HepG2 (cell line): ENCODE data around the gene GLIS2. TPM values are rescaled to one million over a fixed set of nuclear protein-coding genes. Genes with fewer than 3 reads are reported as not detected.

Experiments used
- ATAC-seq: fragments of 200-7000 bp; cut with Tn5 transposase; 3 replicates; pipeline ENCODE4 v1.9.1; 2020; ENCODE audit warnings: mild to moderate bottlenecking, moderate library complexity
- BruUV-seq: library from RNA; stranded (reverse); fragments of 400-500 nt; replicated peaks from 2 replicates; lab custom pipeline; 2021; lab: Mats Ljungman, UMichigan
- CTCF ChIA-PET: fragments of 300-600 bp; formaldehyde crosslinking; extraction: SDS; loops from one replicate; lab custom pipeline; 2021; ENCODE audit warnings: low total read pairs, inconsistent platforms, low intra/inter-chr PET ratio; lab: Yijun Ruan, JAX
- POLR2A ChIA-PET: fragments of 350-600 bp; sonication (Branson Sonifier 250); formaldehyde crosslinking; loops from one replicate; lab custom pipeline; 2020; ENCODE audit warnings: antibody characterized with exemption, inconsistent platforms; lab: Yijun Ruan, JAX
- DNase-seq: peaks from one replicate; pipeline ENCODE4 v3.0.0-alpha.2; 2015; ENCODE audit warnings: low spot score
- FAIRE-seq: peaks from 3 replicates; lab custom pipeline; 2011; peaks lifted over from hg19 to GRCh38; lab: Jason Lieb, UNC
- H2AFZ ChIP-seq: one replicate; pipeline ENCODE4 v1.6.1; 2011; ENCODE audit warnings: low read length, inconsistent platforms
- H3K27ac ChIP-seq: fragments of 300-600 bp; 3 replicates; pipeline ENCODE4 v1.8.0; 2011; ENCODE audit warnings: mixed run types, mild to moderate bottlenecking, mixed read lengths, low read length, inconsistent platforms; ENCODE audit not compliant: insufficient read depth; ENCODE audit errors: extremely low read length
- H3K27me3 ChIP-seq, 2 experiments: fragments of 200-600 bp in 1 of 2; 2 replicates in 1 of 2; 3 replicates in 1 of 2; pipeline versions ENCODE4 v1.6.0 to v1.8.0; 2011; ENCODE audit warnings: low read length in 2 of 2, mild to moderate bottlenecking in 2 of 2, moderate library complexity in 2 of 2, inconsistent platforms in 1 of 2; ENCODE audit not compliant: insufficient read depth in 2 of 2, control insufficient read depth in 1 of 2
- H3K36me3 ChIP-seq, 2 experiments: fragments of 200-600 bp in 1 of 2; replicated peaks in 1 of 2; 2 replicates in 1 of 2; 3 replicates in 1 of 2; pipeline versions ENCODE4 v1.5.1 to v1.8.0; 2011; ENCODE audit warnings: low read length in 2 of 2, inconsistent platforms in 1 of 2; ENCODE audit not compliant: insufficient read depth in 2 of 2, control insufficient read depth in 1 of 2
- H3K4me1 ChIP-seq: 2 replicates; pipeline ENCODE4 v1.5.1; 2012; ENCODE audit warnings: low read length, inconsistent platforms; ENCODE audit not compliant: insufficient read depth
- H3K4me2 ChIP-seq: 2 replicates; pipeline ENCODE4 v1.6.0; 2011; ENCODE audit warnings: low read depth, low read length, inconsistent platforms
- H3K4me3 ChIP-seq, 3 experiments: fragments of 200-600 bp in 1 of 3; sonication (generic), shearing (Covaris generic) in 1 of 3; replicated peaks in 1 of 3; 2 replicates each; pipeline ENCODE4 v1.5.1; 2011 to 2016; ENCODE audit warnings: low read length in 3 of 3, inconsistent platforms in 2 of 3, low read depth in 2 of 3, mild to moderate bottlenecking in 2 of 3, control low read depth in 1 of 3, mixed read lengths in 1 of 3; ENCODE audit not compliant: insufficient read depth in 1 of 3
- H3K79me2 ChIP-seq: one replicate; pipeline ENCODE4 v1.6.1; 2011; ENCODE audit warnings: low read length, inconsistent platforms; ENCODE audit not compliant: insufficient read depth
- H3K9ac ChIP-seq: 2 replicates; pipeline ENCODE4 v1.6.0; 2011; ENCODE audit warnings: mild to moderate bottlenecking, low read depth, low read length, inconsistent platforms; ENCODE audit not compliant: insufficient read depth
- H3K9me3 ChIP-seq: 2 replicates; pipeline ENCODE4 v1.5.1; 2012; ENCODE audit warnings: mild to moderate bottlenecking, low read length
- H4K20me1 ChIP-seq: 2 replicates; pipeline ENCODE4 v1.6.0; 2011; ENCODE audit warnings: inconsistent platforms, mild to moderate bottlenecking, low read length, moderate library complexity; ENCODE audit not compliant: insufficient read depth
- ARID2 ChIP-seq: sonication (generic); formaldehyde crosslinking; IDR thresholded peaks from 2 replicates; pipeline ENCODE4 v1.8.1; 2022; ENCODE audit warnings: mild to moderate bottlenecking, missing genetic modification reagents, borderline replicate concordance
- DBP ChIP-seq: sonication (generic); formaldehyde crosslinking; IDR thresholded peaks from 2 replicates; pipeline ENCODE4 v1.4.0; 2020; ENCODE audit warnings: missing genetic modification reagents; ENCODE audit errors: not compliant biosample characterization
- GATA4 ChIP-seq: sonication (generic); IDR thresholded peaks from 2 replicates; pipeline ENCODE4 v1.6.1; 2016; ENCODE audit warnings: antibody characterized with exemption, low read depth, borderline replicate concordance
- KDM6A ChIP-seq: IDR thresholded peaks from 2 replicates; pipeline ENCODE4 v1.6.1; 2016; ENCODE audit warnings: low read depth
- KMT2A ChIP-seq: sonication (generic); formaldehyde crosslinking; IDR thresholded peaks from 2 replicates; pipeline ENCODE4 v1.4.0; 2020; ENCODE audit warnings: missing genetic modification reagents
- MAX ChIP-seq: IDR thresholded peaks from 2 replicates; pipeline ENCODE4 v1.6.1; 2012; ENCODE audit warnings: inconsistent platforms
- MXD4 ChIP-seq: IDR thresholded peaks from 2 replicates; pipeline ENCODE4 v1.6.1; 2016; ENCODE audit warnings: mild to moderate bottlenecking, missing biosample characterization, missing genetic modification reagents
- NR2C2 ChIP-seq: sonication (generic); formaldehyde crosslinking; IDR thresholded peaks from 2 replicates; pipeline ENCODE4 v1.4.0; 2020; ENCODE audit warnings: missing genetic modification reagents, mild to moderate bottlenecking, moderate library complexity, borderline replicate concordance
- POGK ChIP-seq: sonication (generic); formaldehyde crosslinking; conservative IDR thresholded peaks from 2 replicates; pipeline ENCODE4 v1.8.0; 2022; ENCODE audit warnings: mild to moderate bottlenecking, moderate library complexity, missing genetic modification reagents
- RXRB ChIP-seq: IDR thresholded peaks from 2 replicates; pipeline ENCODE4 v1.6.1; 2016; ENCODE audit warnings: borderline replicate concordance, missing genetic modification reagents, missing compliant biosample characterization
- SRSF1 ChIP-seq: fragments of 200-400 bp; formaldehyde crosslinking; optimal IDR thresholded peaks from 2 replicates; pipeline ENCODE3; 2017; ENCODE audit warnings: mild to moderate bottlenecking, low read depth, low read length, moderate library complexity
- THAP8 ChIP-seq: sonication (generic); formaldehyde crosslinking; IDR thresholded peaks from 2 replicates; pipeline ENCODE4 v1.5.1; 2020; ENCODE audit warnings: missing genetic modification reagents, mild to moderate bottlenecking, borderline replicate concordance
- ZNF296 ChIP-seq: sonication (generic); formaldehyde crosslinking; conservative IDR thresholded peaks from 2 replicates; pipeline ENCODE4 v1.5.0; 2020; ENCODE audit warnings: mild to moderate bottlenecking, missing genetic modification reagents
- ZNF329 ChIP-seq: sonication (generic); formaldehyde crosslinking; IDR thresholded peaks from 2 replicates; pipeline ENCODE4 v1.9.0; 2021; ENCODE audit warnings: low read depth, mild to moderate bottlenecking, missing genetic modification reagents
- ZNF720 ChIP-seq: sonication (generic); formaldehyde crosslinking; IDR thresholded peaks from 2 replicates; pipeline ENCODE4 v1.4.0; 2020; ENCODE audit warnings: missing genetic modification reagents
- ZNF773 ChIP-seq: sonication (generic); formaldehyde crosslinking; IDR thresholded peaks from 2 replicates; pipeline ENCODE4 v1.4.0; 2020; ENCODE audit warnings: missing genetic modification reagents, borderline replicate concordance
- ZSCAN22 ChIP-seq: sonication (generic); formaldehyde crosslinking; IDR thresholded peaks from 2 replicates; pipeline ENCODE4 v1.4.0; 2020; ENCODE audit warnings: mild to moderate bottlenecking, missing genetic modification reagents
- WGBS: methylation state at CpG from one replicate; pipeline ENCODE4 v1.1.6; 2017; ENCODE audit warnings: low lambda C conversion rate; 5-methylcytosine and 5-hydroxymethylcytosine counted together
- in situ Hi-C: cut with HindIII; loops from 2 replicates; pipeline ENCODE4 v1.10.0; 2017; ENCODE audit warnings: low pct_unique_long_range_greater_than_20kb; ENCODE audit not compliant: extremely low pct_ligation_motif_present
- intact Hi-C: fragments of 100-400 bp; cut with micrococcal nuclease; formaldehyde crosslinking; loops from one replicate; pipeline ENCODE4 v1.10.0; 2022; ENCODE audit not compliant: unreplicated experiment
- polyA plus RNA-seq, 8 experiments: library from polyadenylated mRNA; depleted of rRNA in 3 of 8; stranded (reverse) in 7 of 8; unstranded in 1 of 8; fragments of >200 nt; fragmentation: Illumina TruSeq in 4 of 8; extraction: Trizol in 4 of 8; gene quantifications; 2 replicates each; pipeline versions ENCODE4 v1.2.1 to v1.2.3, GENCODE V29; 2011 to 2016; ENCODE audit warnings: low read depth in 4 of 8, missing spikeins in 1 of 8, mixed read lengths in 1 of 8; ENCODE audit not compliant: insufficient read depth in 1 of 8
- total RNA-seq, 5 experiments: library from RNA; depleted of rRNA; stranded (reverse); fragments of >200 nt; fragmentation: Illumina TruSeq; extraction: Trizol; gene quantifications; 2 replicates each; pipeline ENCODE4 v1.2.3, GENCODE V29; 2016; ENCODE audit warnings: low read depth in 1 of 5

Gene GLIS2
- total and polyA plus RNA-seq, 2 of the 13 experiments (the other 11 are each of a cell fraction or from before 2014, with no cell fraction given), result 0.28 to 0.29 TPM

- Histone ChIP-seq H4K20me1 (no peaks in the 10 kb centered on the region), H2AFZ (no peak overlapping the region), H3K9ac (peak overlapping the region; percentile 85), H3K27ac (peak overlapping the region; percentile 90), H3K4me1 (peaks cover 34% of the 10 kb centered on the region), H3K9me3 (no peaks in the 10 kb centered on the region), H3K79me2 (peaks cover 40% of the 10 kb centered on the region), H3K36me3 (no peaks in the 10 kb centered on the region), H3K4me2 (peak overlapping the region; percentile 87), H3K4me3 (peak overlapping the region; percentile 76 to 88 (median 87)), H3K27me3 (no peaks in the 10 kb centered on the region; a peak in 1 of 5 replicates)
- peak; percentile 48 for FAIRE-seq
- WGBS, result 2% methylated on average over 13 of the region's 72 CpGs
- peak; percentile 91 for DNase-seq
- intact Hi-C loops, result loop anchor here (5.0 kb wide), 1 partner anchor 36 kb away; no protein-coding TSS in a partner anchor
- ChIA-PET CTCF (no interaction called here), POLR2A (interaction anchor here (0.6 to 5.4 kb wide), 17 partner anchors 10 to 345 kb away, joined by 3 to 50 read pairs (median 5); partner anchors contain the start of genes GLIS2, PAM16 and VASN)
- BruUV-seq, result TSS peak; percentile 67
- peak; percentile 85 for ATAC-seq
- in situ Hi-C loops, result loop anchor here (10.0 kb wide), 1 partner anchor 53 kb away; no protein-coding TSS in a partner anchor
- peak; percentile 99 for TF ChIP-seq MAX
- peak; percentile 85 for TF ChIP-seq NR2C2 (CRISPR knock-in tag)
- no peak for TF ChIP-seq DBP (CRISPR knock-in tag)
- TF ChIP-seq ZNF773 (CRISPR knock-in tag), result 0 out of 2 replicates have a peak, but pooled peaks have one; percentile 39
- 0 out of 2 replicates have a peak, but pooled peaks have one; percentile 42 for TF ChIP-seq THAP8 (CRISPR knock-in tag)
- peak; percentile 74; the same call in 1 of the 2 replicates for TF ChIP-seq POGK (CRISPR knock-in tag)
- TF ChIP-seq ZNF296, result no peak
- no peak for TF ChIP-seq SRSF1
- TF ChIP-seq MXD4, result peak; percentile 91; the same call in 1 of the 2 replicates
- TF ChIP-seq RXRB (CRISPR knock-in tag), result peak; percentile 13; the same call in 1 of the 2 replicates
- TF ChIP-seq ZNF720, result no peak
- 0 out of 2 replicates have a peak, but pooled peaks have one; percentile 3 for TF ChIP-seq KDM6A (CRISPR knock-in tag)
- TF ChIP-seq KMT2A (CRISPR knock-in tag), result peak; percentile 62
- peak; percentile 72; the same call in 1 of the 2 replicates for TF ChIP-seq ZNF329 (CRISPR knock-in tag)
- no peak for TF ChIP-seq GATA4
- peak; percentile 82; the same call in 1 of the 2 replicates for TF ChIP-seq ARID2 (CRISPR knock-in tag)
- TF ChIP-seq ZSCAN22, result no peak
Measured at GRCh38 chr16:4271176-4272113, 44.4 kb upstream of the GLIS2 start.
